ENCODE results near the gene NECAP2.

DNA sequence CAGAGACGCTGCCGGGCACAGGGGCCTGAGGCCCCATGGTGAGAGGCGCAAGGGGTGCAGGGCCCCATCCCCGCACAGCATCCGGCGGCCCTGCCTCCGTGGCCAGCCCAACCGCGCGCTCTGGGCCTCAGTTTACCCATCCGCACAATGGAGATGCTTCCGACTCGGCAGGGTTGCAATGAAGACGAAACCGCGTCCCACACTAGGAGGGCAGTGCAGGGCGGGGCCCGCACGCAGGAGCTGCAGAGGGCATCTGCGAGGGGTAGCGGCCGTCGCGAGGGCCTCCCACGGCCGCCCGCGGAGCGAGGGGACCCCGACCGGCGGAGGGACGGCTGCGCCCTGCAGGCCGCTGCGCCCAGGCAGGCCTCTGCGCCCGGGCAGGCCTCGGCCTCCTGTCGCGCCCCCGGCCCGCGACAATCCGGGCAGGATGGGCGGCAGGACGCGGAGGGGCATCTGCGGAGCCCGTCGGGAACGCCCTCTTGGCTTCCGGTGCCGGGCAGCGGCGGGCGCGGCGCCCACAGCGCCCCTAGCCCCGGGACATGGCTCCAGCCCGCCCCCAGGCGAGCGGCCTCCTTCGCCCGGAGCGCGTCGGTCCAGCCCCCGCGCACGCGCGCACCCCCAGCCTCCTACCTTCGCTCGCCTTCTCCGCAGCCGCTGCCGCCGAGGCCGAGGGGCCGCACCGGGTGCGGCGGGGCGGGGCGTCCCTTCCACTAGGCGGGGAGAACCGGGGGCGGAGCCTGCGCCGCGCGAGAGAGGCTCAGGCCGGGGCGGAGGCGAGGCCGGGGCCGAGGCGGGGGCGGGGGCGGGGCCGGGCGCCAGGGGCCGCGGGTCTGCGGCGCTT, 58.3 kb downstream of the NECAP2 start:
- TF ChIP-seq, protein P1, sequence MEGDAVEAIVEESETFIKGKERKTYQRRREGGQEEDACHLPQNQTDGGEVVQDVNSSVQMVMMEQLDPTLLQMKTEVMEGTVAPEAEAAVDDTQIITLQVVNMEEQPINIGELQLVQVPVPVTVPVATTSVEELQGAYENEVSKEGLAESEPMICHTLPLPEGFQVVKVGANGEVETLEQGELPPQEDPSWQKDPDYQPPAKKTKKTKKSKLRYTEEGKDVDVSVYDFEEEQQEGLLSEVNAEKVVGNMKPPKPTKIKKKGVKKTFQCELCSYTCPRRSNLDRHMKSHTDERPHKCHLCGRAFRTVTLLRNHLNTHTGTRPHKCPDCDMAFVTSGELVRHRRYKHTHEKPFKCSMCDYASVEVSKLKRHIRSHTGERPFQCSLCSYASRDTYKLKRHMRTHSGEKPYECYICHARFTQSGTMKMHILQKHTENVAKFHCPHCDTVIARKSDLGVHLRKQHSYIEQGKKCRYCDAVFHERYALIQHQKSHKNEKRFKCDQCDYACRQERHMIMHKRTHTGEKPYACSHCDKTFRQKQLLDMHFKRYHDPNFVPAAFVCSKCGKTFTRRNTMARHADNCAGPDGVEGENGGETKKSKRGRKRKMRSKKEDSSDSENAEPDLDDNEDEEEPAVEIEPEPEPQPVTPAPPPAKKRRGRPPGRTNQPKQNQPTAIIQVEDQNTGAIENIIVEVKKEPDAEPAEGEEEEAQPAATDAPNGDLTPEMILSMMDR (IDR thresholded peaks at IDR 0.05; ENCODE audit: low read depth, low read length) = no peak
- TF ChIP-seq POLR2A (IDR thresholded peaks at IDR 0.05; ENCODE audit: extremely low read depth, insufficient read length) (peak; percentile 13), MYC (IDR thresholded peaks at IDR 0.05; ENCODE audit: low read depth, low read length) (0 out of 2 replicates have a peak, but pooled peaks have one; percentile 29)
